A673 (cell line): Measurements from ENCODE around the gene BOD1L1. TPM values are rescaled to one million over a fixed set of nuclear protein-coding genes. Genes with fewer than 3 reads are reported as not detected.
A peak's percentile ranks its signal among the peaks of the same experiment; 100 is the strongest.

Source experiments
- BruUV-seq: library from RNA; stranded (reverse); fragments of 400-500 nt; replicated peaks from 2 replicates; lab custom pipeline; 2021; lab: Mats Ljungman, UMichigan
- CTCF ChIA-PET: fragments of 300-600 bp; sonication (Branson Sonifier 250); formaldehyde crosslinking; loops from one replicate; lab custom pipeline; 2022; ENCODE audit warnings: antibody characterized with exemption; lab: Charles Lee
- POLR2A ChIA-PET: fragments of 300-600 bp; sonication (Branson Sonifier 250); formaldehyde crosslinking; loops from one replicate; lab custom pipeline; 2022; ENCODE audit warnings: antibody characterized with exemption; ENCODE audit not compliant: low non-redundant PET; lab: Charles Lee
- DNase-seq: peaks from one replicate; pipeline ENCODE4 v3.0.0-alpha.2; 2015; ENCODE audit warnings: low spot score
- H3K27ac ChIP-seq: fragments of 200-600 bp; sonication (generic); 2 replicates; pipeline ENCODE4 v1.5.1; 2016; ENCODE audit warnings: mixed run types, low read depth, mild to moderate bottlenecking, mixed read lengths, antibody characterized with exemption, low read length; ENCODE audit not compliant: poor library complexity, severe bottlenecking
- H3K27me3 ChIP-seq: fragments of 200-600 bp; sonication (generic); replicated peaks from 2 replicates; pipeline ENCODE4 v1.6.1; 2017; ENCODE audit warnings: mixed run types, low read depth, mild to moderate bottlenecking, mixed read lengths, antibody characterized with exemption, low read length; ENCODE audit not compliant: insufficient read depth, poor library complexity
- H3K36me3 ChIP-seq: fragments of 200-600 bp; sonication (generic); 2 replicates; pipeline ENCODE4 v1.6.1; 2016; ENCODE audit warnings: mixed run types, mild to moderate bottlenecking, mixed read lengths, antibody characterized with exemption, low read length; ENCODE audit not compliant: insufficient read depth, poor library complexity, severe bottlenecking
- H3K4me1 ChIP-seq: fragments of 200-600 bp; sonication (generic); 2 replicates; pipeline ENCODE4 v1.6.1; 2017; ENCODE audit warnings: mixed run types, mild to moderate bottlenecking, mixed read lengths, antibody characterized with exemption, low read length; ENCODE audit not compliant: insufficient read depth, poor library complexity, severe bottlenecking
- H3K4me3 ChIP-seq: fragments of 200-600 bp; sonication (generic); 2 replicates; pipeline ENCODE4 v1.5.1; 2016; ENCODE audit warnings: low read depth, mixed run types, mild to moderate bottlenecking, mixed read lengths, low read length; ENCODE audit not compliant: poor library complexity, severe bottlenecking
- H3K9me3 ChIP-seq: fragments of 200-600 bp; sonication (generic); 2 replicates; pipeline ENCODE4 v1.6.1; 2016; ENCODE audit warnings: mixed run types, low read depth, mild to moderate bottlenecking, mixed read lengths, antibody characterized with exemption, low read length; ENCODE audit not compliant: poor library complexity, severe bottlenecking
- EZH2 ChIP-seq: fragments of 200-600 bp; sonication (generic); IDR thresholded peaks from 2 replicates; pipeline ENCODE4 v1.6.1; 2017; ENCODE audit warnings: borderline replicate concordance, low read depth, mild to moderate bottlenecking, mixed read lengths, antibody characterized with exemption, low read length; ENCODE audit not compliant: poor library complexity, severe bottlenecking
- intact Hi-C: fragments of 100-400 bp; cut with micrococcal nuclease; formaldehyde crosslinking; loops from one replicate; pipeline ENCODE4 v1.10.0; 2022; ENCODE audit not compliant: unreplicated experiment
- total RNA-seq: library from RNA; stranded (reverse); gene quantifications from 2 replicates; pipeline ENCODE4 v1.2.3, GENCODE V29; 2021
- TF ChIP-seq, protein P1 (sequence below): fragments of 300-800, 200-600 bp; sonication (generic); conservative IDR thresholded peaks from 2 replicates; pipeline ENCODE4 v1.5.1; 2017; ENCODE audit warnings: low read depth, mild to moderate bottlenecking, antibody characterized with exemption, low read length, moderate library complexity, mixed read lengths

Gene BOD1L1
- total RNA-seq, 1 experiment from 2014 or later: 44.8 TPM

- BruUV-seq: no TSS peak
- Histone ChIP-seq H3K36me3 (no peaks in the 10 kb centered on the region), H3K27me3 (no peaks in the 10 kb centered on the region), H3K4me1 (peaks cover 6% of the 10 kb centered on the region), H3K9me3 (no peaks in the 10 kb centered on the region), H3K27ac (no peak overlapping the region), H3K4me3 (no peak overlapping the region)
- no peak for DNase-seq
- TF ChIP-seq, protein P1, sequence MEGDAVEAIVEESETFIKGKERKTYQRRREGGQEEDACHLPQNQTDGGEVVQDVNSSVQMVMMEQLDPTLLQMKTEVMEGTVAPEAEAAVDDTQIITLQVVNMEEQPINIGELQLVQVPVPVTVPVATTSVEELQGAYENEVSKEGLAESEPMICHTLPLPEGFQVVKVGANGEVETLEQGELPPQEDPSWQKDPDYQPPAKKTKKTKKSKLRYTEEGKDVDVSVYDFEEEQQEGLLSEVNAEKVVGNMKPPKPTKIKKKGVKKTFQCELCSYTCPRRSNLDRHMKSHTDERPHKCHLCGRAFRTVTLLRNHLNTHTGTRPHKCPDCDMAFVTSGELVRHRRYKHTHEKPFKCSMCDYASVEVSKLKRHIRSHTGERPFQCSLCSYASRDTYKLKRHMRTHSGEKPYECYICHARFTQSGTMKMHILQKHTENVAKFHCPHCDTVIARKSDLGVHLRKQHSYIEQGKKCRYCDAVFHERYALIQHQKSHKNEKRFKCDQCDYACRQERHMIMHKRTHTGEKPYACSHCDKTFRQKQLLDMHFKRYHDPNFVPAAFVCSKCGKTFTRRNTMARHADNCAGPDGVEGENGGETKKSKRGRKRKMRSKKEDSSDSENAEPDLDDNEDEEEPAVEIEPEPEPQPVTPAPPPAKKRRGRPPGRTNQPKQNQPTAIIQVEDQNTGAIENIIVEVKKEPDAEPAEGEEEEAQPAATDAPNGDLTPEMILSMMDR: no peak
- TF ChIP-seq EZH2: no peak
- intact Hi-C loops: no loop called here
- ChIA-PET POLR2A (no interaction called here), CTCF (no interaction called here)
Measured at GRCh38 chr4:13647031-13647430, 19.5 kb upstream of the BOD1L1 start.

DNA sequence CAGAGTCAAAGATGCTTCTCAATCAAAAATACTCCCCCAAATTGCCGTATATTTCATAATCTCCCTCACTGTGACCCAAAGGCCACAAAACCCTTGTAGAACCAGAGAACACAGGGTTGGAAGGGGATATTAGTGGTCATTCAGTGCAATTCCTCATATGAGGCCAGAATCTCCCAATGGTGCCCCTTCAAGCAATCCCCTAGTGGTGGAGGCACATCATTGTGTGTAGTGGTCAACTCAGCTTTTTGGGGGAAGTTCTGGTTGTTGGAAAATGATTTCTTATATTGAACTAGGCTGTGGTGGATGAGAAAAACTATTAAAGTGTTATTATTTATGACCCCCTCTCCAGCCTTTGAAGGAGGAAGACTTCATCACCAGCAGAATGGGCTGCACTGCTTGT is 17.6 kb upstream of the BOD1L1 start:
- BruUV-seq: no TSS peak

DNA sequence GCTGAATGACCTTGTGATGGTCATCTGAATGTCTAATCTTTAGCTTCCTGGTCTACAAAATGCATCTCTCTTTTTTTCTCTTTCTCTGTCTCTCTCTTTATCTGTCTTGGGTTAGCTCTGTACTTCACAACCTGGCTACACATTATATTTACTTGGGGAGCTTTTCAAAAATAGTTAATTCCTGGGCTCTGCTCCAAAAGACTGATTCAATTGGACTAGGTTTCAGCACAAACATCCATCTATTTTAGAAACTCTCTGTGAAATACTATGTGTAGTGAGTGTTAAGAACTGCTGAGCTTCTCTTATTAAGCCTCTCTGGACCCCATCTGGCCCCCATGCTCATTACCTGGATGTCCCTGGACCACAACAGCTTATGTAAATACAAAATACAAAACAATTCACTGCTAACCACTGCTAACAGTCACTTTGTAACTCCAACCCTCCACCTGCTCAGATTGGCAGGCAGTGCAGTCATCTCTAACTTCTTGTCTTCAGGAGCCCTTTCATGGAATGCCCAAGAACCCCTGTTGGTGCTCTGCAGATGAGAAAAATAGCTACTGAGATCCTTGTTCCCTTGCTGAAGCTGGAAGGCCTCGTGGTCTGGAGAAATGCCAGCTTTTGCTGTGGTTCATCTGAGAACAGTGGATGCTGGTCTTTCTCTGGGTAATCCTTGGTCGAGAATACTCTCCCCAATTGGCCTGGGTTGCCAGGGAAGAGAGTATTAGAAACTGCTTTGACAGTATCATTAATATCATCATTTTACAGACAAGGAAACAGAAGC is 14.8 kb upstream of the BOD1L1 start:
- Histone ChIP-seq H3K4me1 (peaks cover 24% of the 10 kb centered on the region), H3K27me3 (no peaks in the 10 kb centered on the region), H3K36me3 (no peaks in the 10 kb centered on the region), H3K9me3 (no peaks in the 10 kb centered on the region), H3K4me3 (no peak overlapping the region), H3K27ac (no peak overlapping the region)
- intact Hi-C loops: no loop called here
- ChIA-PET CTCF (interaction anchor here (0.8 kb wide), 1 partner anchor 12 kb away, joined by 3 read pairs; no protein-coding TSS in a partner anchor), POLR2A (interaction anchor here (0.6 kb wide), 1 partner anchor 846 kb away, joined by 3 read pairs; no protein-coding TSS in a partner anchor)
- BruUV-seq: no TSS peak
- DNase-seq: no peak
- TF ChIP-seq, protein P1: no peak
- TF ChIP-seq EZH2: no peak

More for the DNA sequence above, 17.6 kb upstream of the BOD1L1 start:
- ChIA-PET POLR2A (no interaction called here), CTCF (no interaction called here)
- Histone ChIP-seq H3K27ac (no peak overlapping the region), H3K36me3 (no peaks in the 10 kb centered on the region), H3K9me3 (no peaks in the 10 kb centered on the region), H3K27me3 (no peaks in the 10 kb centered on the region), H3K4me1 (peaks cover 24% of the 10 kb centered on the region), H3K4me3 (no peak overlapping the region)
- no peak for TF ChIP-seq EZH2
- TF ChIP-seq, protein P1: 0 out of 2 replicates have a peak, but pooled peaks have one; percentile 24
- DNase-seq: no peak
- intact Hi-C loops: no loop called here
